GM12878 (cell line): ENCODE measurements around the gene ATG5. TPM values are rescaled to one million over a fixed set of nuclear protein-coding genes. Genes with fewer than 3 reads are reported as not detected.

ENCODE experiments used
- SIX5 ChIP-seq: IDR thresholded peaks from 2 replicates; pipeline ENCODE4 v1.6.1; 2011; ENCODE audit warnings: mild to moderate bottlenecking, low read depth, low read length, moderate library complexity; ENCODE audit not compliant: severe bottlenecking
- polyA plus RNA-seq, 11 experiments: library from polyadenylated mRNA; depleted of rRNA in 4 of 11; unstranded in 6 of 11; stranded (reverse) in 5 of 11; fragments of >200 nt; fragmentation: Nextera tagmentation in 4 of 11; fragmentation: Illumina TruSeq in 1 of 11; extraction: Ambion mirVana in 4 of 11; extraction: Trizol in 1 of 11; gene quantifications; 1 replicate in 1 of 11; 2 replicates in 10 of 11; pipeline versions ENCODE4 v1.2.1 to v1.2.3, GENCODE V29; 2011 to 2016; ENCODE audit warnings: inconsistent platforms in 2 of 11, missing spikeins in 2 of 11, low read depth in 1 of 11
- total RNA-seq, 4 experiments: library from RNA; depleted of rRNA in 3 of 4; stranded (reverse); fragments of >200 nt in 3 of 4; fragmentation: Illumina TruSeq in 1 of 4; extraction: Trizol in 1 of 4; gene quantifications; 2 replicates each; pipeline versions ENCODE4 v1.2.1 to v1.2.3, GENCODE V29; 2013 to 2021
- TF ChIP-seq, protein P1 (sequence below): fragments of 450-650 bp; IDR thresholded peaks from 2 replicates; pipeline ENCODE4 v1.6.1; 2017; ENCODE audit warnings: mild to moderate bottlenecking, moderate library complexity
- TF ChIP-seq, protein P2 (sequence below): fragments of 450-650 bp; IDR thresholded peaks from 2 replicates; pipeline ENCODE4 v1.6.1; 2018; ENCODE audit warnings: borderline replicate concordance, mild to moderate bottlenecking; ENCODE audit not compliant: partially characterized antibody
- TF ChIP-seq, protein P3 (sequence below), 3 experiments: IDR thresholded peaks in 2 of 3; conservative IDR thresholded peaks in 1 of 3; 2 replicates each; pipeline ENCODE4 v1.5.1; 2011; ENCODE audit warnings: low read depth in 3 of 3, low read length in 3 of 3, mild to moderate bottlenecking in 3 of 3, control low read depth in 2 of 3, moderate library complexity in 2 of 3, inconsistent platforms in 1 of 3, mixed read lengths in 1 of 3; ENCODE audit not compliant: control insufficient read depth in 2 of 3, insufficient read depth in 1 of 3; ENCODE audit errors: extremely low read depth in 1 of 3

Gene ATG5
- total and polyA plus RNA-seq, 10 of the 15 experiments (the other 5 are each of a cell fraction or from before 2014, with no cell fraction given) = 12.9 to 51.8 (median 23.9) TPM

DNA sequence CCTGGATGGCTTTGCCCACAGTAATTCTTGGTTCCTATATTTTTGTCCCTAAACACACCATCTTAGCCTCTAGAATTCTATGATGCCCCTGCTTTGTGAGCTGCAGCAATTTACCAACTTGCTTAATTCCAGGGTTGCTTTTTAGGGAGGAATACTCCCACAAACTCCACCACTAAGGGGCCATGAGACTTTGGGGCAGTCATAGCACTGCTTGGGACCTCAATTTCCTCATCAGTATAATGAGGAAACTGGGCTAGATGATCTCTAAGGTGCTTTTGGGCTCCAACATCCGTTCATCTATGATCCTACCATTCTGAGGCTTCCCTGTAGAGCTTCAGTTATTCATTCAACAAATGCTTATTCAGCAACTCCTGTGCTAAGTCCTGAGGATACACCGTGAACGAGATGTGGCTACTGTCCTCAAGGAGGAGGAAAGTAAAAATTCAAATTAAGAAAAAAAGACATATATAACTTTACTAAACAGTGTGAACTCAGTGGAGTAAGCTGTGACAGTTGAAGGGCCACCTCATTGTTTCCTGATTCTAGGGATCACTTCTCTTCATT lies 164.2 kb downstream of the ATG5 start (continued):
- TF ChIP-seq SIX5 = no peak
- TF ChIP-seq, protein P1, sequence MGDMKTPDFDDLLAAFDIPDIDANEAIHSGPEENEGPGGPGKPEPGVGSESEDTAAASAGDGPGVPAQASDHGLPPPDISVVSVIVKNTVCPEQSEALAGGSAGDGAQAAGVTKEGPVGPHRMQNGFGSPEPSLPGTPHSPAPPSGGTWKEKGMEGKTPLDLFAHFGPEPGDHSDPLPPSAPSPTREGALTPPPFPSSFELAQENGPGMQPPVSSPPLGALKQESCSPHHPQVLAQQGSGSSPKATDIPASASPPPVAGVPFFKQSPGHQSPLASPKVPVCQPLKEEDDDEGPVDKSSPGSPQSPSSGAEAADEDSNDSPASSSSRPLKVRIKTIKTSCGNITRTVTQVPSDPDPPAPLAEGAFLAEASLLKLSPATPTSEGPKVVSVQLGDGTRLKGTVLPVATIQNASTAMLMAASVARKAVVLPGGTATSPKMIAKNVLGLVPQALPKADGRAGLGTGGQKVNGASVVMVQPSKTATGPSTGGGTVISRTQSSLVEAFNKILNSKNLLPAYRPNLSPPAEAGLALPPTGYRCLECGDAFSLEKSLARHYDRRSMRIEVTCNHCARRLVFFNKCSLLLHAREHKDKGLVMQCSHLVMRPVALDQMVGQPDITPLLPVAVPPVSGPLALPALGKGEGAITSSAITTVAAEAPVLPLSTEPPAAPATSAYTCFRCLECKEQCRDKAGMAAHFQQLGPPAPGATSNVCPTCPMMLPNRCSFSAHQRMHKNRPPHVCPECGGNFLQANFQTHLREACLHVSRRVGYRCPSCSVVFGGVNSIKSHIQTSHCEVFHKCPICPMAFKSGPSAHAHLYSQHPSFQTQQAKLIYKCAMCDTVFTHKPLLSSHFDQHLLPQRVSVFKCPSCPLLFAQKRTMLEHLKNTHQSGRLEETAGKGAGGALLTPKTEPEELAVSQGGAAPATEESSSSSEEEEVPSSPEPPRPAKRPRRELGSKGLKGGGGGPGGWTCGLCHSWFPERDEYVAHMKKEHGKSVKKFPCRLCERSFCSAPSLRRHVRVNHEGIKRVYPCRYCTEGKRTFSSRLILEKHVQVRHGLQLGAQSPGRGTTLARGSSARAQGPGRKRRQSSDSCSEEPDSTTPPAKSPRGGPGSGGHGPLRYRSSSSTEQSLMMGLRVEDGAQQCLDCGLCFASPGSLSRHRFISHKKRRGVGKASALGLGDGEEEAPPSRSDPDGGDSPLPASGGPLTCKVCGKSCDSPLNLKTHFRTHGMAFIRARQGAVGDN = no peak
- TF ChIP-seq, protein P2, sequence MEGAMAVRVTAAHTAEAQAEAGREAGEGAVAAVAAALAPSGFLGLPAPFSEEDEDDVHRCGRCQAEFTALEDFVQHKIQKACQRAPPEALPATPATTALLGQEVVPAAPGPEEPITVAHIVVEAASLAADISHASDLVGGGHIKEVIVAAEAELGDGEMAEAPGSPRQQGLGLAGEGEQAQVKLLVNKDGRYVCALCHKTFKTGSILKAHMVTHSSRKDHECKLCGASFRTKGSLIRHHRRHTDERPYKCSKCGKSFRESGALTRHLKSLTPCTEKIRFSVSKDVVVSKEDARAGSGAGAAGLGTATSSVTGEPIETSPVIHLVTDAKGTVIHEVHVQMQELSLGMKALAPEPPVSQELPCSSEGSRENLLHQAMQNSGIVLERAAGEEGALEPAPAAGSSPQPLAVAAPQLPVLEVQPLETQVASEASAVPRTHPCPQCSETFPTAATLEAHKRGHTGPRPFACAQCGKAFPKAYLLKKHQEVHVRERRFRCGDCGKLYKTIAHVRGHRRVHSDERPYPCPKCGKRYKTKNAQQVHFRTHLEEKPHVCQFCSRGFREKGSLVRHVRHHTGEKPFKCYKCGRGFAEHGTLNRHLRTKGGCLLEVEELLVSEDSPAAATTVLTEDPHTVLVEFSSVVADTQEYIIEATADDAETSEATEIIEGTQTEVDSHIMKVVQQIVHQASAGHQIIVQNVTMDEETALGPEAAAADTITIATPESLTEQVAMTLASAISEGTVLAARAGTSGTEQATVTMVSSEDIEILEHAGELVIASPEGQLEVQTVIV = no peak
- TF ChIP-seq, protein P3, sequence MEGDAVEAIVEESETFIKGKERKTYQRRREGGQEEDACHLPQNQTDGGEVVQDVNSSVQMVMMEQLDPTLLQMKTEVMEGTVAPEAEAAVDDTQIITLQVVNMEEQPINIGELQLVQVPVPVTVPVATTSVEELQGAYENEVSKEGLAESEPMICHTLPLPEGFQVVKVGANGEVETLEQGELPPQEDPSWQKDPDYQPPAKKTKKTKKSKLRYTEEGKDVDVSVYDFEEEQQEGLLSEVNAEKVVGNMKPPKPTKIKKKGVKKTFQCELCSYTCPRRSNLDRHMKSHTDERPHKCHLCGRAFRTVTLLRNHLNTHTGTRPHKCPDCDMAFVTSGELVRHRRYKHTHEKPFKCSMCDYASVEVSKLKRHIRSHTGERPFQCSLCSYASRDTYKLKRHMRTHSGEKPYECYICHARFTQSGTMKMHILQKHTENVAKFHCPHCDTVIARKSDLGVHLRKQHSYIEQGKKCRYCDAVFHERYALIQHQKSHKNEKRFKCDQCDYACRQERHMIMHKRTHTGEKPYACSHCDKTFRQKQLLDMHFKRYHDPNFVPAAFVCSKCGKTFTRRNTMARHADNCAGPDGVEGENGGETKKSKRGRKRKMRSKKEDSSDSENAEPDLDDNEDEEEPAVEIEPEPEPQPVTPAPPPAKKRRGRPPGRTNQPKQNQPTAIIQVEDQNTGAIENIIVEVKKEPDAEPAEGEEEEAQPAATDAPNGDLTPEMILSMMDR (IDR thresholded peaks at IDR 0.05 in 2 of 3, conservative IDR thresholded peaks at IDR 0.05 in 1 of 3; ENCODE audit: control insufficient read depth in 2 of 3, extremely low read depth in 1 of 3, insufficient read depth in 1 of 3, low read depth in 3 of 3, low read length in 3 of 3) = no peak
